SJSA1 (cell line): ENCODE data around the gene TTC28. TPM values are rescaled to one million over a fixed set of nuclear protein-coding genes. Genes with fewer than 3 reads are reported as not detected.
"Not testable (repeated sequence)": the region's sequence is repeated elsewhere in the genome, so short reads cannot be mapped to it uniquely, and the experiment has no call there.

Experiments used
- DNase-seq, 2 experiments: peaks; one replicate each; pipeline ENCODE4 v3.0.0-alpha.2; 2015 to 2020; ENCODE audit warnings: low spot score in 2 of 2, low read depth in 1 of 2
- H3K27ac ChIP-seq: fragments of 250-450 bp; sonication (Bioruptor Pico); 2 replicates; pipeline ENCODE4 v1.5.1; 2020; ENCODE audit warnings: mild to moderate bottlenecking, moderate library complexity
- H3K27me3 ChIP-seq: fragments of 250-450 bp; sonication (Bioruptor Pico); replicated peaks from 2 replicates; pipeline ENCODE4 v1.5.1; 2020; ENCODE audit warnings: mild to moderate bottlenecking, moderate library complexity
- H3K36me3 ChIP-seq: fragments of 250-450 bp; sonication (Bioruptor Pico); 2 replicates; pipeline ENCODE4 v1.5.1; 2020; ENCODE audit warnings: mild to moderate bottlenecking
- H3K4me1 ChIP-seq: fragments of 250-450 bp; sonication (Bioruptor Pico); replicated peaks from 2 replicates; pipeline ENCODE4 v1.6.1; 2021; ENCODE audit warnings: mild to moderate bottlenecking
- H3K4me3 ChIP-seq: fragments of 250-450 bp; sonication (Bioruptor Pico); 2 replicates; pipeline ENCODE4 v1.5.1; 2020; ENCODE audit warnings: mild to moderate bottlenecking
- H3K9me3 ChIP-seq: fragments of 250-450 bp; sonication (Bioruptor Pico); replicated peaks from 2 replicates; pipeline ENCODE4 v1.5.1; 2020; ENCODE audit warnings: mild to moderate bottlenecking
- total RNA-seq: library from RNA; depleted of rRNA; stranded (reverse); fragments of >200 nt; shearing (Covaris generic); gene quantifications from 2 replicates; pipeline ENCODE4 v1.2.3, GENCODE V29; 2014; rRNA removed

Gene TTC28
- 9.7 and 14.9 TPM in 2 replicates for total RNA-seq

GRCh38 chr22:28679611-28680287 is at the start of gene TTC28:
Gene TTC28 (minus strand): TSS chr22:28679840. CDS start chr22:28679723, 117 bp downstream.
- DNase-seq = peak; percentile 56 to 80
- not testable (repeated sequence) for H3K36me3 ChIP-seq, H3K9me3 ChIP-seq, H3K27me3 ChIP-seq, H3K4me1 ChIP-seq
- Histone ChIP-seq H3K4me3 (peak within 1 kb of the TSS; percentile 66), H3K27ac (peak within 1 kb of the TSS; percentile 53; the same call in 1 of the 2 replicates)

DNA sequence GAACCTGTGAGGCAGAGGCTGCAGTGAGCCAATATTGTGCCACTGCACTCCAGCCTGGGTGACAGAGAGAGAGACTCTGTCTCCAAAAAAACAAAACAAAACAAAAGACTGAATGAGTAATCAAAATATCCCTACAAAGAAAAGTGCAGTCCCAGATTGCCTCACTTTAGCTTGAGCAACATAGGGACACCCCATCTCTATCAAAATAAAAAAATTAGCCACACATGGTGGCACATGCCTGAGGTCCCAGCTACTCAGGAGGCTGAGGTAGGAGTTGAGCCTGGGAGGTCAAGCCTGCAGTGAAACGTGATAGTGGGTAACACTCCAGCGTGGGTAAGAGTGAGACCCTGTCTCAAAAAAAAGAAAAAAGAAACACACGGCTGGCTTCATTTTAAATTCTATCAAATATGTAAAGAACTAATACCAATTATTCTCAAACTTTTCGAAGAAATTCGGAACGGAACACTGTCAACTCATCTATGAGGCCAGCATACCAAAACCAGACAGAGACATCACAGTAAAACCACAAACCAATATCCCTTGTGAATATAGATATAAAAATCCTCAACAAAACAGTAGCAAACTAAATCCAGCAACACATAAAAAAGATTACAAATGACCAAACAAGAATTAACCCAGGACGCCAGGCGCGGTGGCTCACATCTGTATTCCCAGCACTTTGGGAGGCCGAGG is 49.1 kb upstream of the TTC28 start:
- H3K9me3 ChIP-seq = no peaks in the 10 kb centered on the region
- H3K4me3 ChIP-seq = no peak overlapping the region
- H3K27ac ChIP-seq = no peak overlapping the region
- H3K4me1 ChIP-seq = no peaks in the 10 kb centered on the region; the same call in 1 of the 2 replicates
- no peak for DNase-seq
- H3K27me3 ChIP-seq = no peaks in the 10 kb centered on the region
- H3K36me3 ChIP-seq = peaks cover 15% of the 10 kb centered on the region

DNA sequence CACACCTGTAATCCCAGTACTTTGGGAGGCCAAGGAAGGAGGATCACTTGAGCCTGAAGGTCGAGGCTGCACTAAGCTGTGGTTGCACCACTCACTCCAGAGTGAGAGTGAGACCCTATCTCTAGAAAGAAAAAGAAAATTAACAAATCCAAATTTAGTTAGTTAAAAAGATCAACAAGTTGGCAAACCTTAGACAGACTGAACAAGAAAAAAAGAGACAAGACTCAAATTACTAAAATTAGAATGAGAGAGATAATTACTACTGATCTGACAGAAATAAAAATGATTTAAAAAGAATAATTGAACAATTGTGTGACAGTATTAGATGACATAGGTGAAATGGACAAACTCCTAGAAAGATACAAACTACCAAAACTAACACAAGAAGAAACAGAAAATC is 48.4 kb upstream of the TTC28 start:
- Histone ChIP-seq H3K27me3 (no peaks in the 10 kb centered on the region), H3K27ac (no peak overlapping the region), H3K9me3 (no peaks in the 10 kb centered on the region), H3K36me3 (peaks cover 13% of the 10 kb centered on the region), H3K4me3 (no peak overlapping the region), H3K4me1 (no peaks in the 10 kb centered on the region; the same call in 1 of the 2 replicates)
- DNase-seq = no peak

DNA sequence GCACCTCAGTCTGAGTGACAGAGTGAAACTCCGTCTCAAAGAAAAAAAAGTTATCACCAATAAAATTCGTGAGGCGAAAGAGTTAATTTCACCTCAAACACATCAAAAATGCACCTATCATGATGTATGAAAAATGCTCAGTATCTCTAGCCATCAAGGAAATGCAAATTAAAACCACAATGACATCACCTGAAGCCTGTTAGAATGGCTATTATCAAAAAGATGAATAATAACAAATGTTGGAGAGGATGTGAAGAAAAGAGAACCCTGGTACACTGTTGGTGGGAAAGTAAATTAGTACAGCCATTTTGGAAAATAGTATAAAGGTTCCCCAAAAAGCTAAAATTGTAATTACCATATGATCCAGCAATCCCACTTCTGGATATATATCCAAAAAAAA is 38.4 kb upstream of the TTC28 start:
- Histone ChIP-seq H3K4me3 (no peak overlapping the region), H3K9me3 (no peaks in the 10 kb centered on the region), H3K27me3 (no peaks in the 10 kb centered on the region), H3K27ac (no peak overlapping the region), H3K4me1 (no peaks in the 10 kb centered on the region), H3K36me3 (peaks cover 3% of the 10 kb centered on the region; the same call in 1 of the 2 replicates)
- DNase-seq = no peak

DNA sequence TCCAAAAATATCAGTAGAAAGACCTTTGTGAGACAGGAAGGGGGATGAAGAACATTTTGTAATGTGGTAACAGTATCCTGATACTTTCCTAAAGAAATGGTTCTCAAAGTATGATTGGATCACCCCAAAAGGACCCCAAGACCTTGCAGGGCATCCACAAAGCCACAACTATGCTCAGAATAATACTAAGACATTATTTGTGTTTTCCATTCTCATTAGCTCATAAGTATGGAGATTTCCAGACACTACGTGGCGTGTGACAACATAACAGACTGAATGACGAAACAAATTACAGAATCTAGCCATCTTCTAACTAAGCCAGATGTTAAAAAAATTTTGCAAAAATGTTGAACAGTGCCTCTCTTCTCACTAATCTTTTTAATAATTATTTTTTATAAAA is 37.0 kb upstream of the TTC28 start:
- DNase-seq = no peak
- H3K4me1 ChIP-seq = peaks cover 13% of the 10 kb centered on the region
- H3K27ac ChIP-seq = no peak overlapping the region

DNA sequence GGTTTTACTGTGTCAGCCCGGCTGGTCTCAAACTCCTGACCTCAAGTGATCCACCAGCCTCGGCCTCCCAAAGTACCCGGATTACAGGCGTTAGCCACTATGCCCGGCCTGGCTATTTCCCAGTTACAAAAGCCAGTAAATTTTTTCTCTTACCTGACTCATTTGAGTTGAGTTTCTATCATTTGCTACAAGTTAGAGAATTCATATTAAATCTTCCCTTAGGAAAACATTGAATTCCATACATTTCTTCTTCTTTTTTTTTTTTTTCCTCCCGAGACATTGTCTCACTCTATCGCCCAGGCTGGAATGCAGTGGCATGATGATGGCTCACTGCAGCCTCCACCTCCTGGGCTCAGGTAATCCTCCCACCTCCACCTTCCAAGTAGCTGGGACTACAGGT is 36.0 kb upstream of the TTC28 start:
- Histone ChIP-seq H3K4me3 (no peak overlapping the region), H3K4me1 (peaks cover 24% of the 10 kb centered on the region), H3K9me3 (no peaks in the 10 kb centered on the region), H3K27ac (no peak overlapping the region), H3K36me3 (peaks cover 3% of the 10 kb centered on the region; the same call in 1 of the 2 replicates), H3K27me3 (no peaks in the 10 kb centered on the region)
- DNase-seq = no peak

More for the DNA sequence above, 37.0 kb upstream of the TTC28 start:
- Histone ChIP-seq H3K9me3 (no peaks in the 10 kb centered on the region), H3K27me3 (no peaks in the 10 kb centered on the region), H3K36me3 (peaks cover 3% of the 10 kb centered on the region; the same call in 1 of the 2 replicates), H3K4me3 (no peak overlapping the region)

- Histone ChIP-seq H3K36me3 (peaks cover 5% of the 10 kb centered on the region), H3K27ac (no peak overlapping the region), H3K27me3 (no peaks in the 10 kb centered on the region), H3K9me3 (no peaks in the 10 kb centered on the region), H3K4me3 (no peak overlapping the region), H3K4me1 (peaks cover 35% of the 10 kb centered on the region)
- DNase-seq = no peak
Observed at GRCh38 chr22:28714043-28714628, 34.5 kb upstream of the TTC28 start.

DNA sequence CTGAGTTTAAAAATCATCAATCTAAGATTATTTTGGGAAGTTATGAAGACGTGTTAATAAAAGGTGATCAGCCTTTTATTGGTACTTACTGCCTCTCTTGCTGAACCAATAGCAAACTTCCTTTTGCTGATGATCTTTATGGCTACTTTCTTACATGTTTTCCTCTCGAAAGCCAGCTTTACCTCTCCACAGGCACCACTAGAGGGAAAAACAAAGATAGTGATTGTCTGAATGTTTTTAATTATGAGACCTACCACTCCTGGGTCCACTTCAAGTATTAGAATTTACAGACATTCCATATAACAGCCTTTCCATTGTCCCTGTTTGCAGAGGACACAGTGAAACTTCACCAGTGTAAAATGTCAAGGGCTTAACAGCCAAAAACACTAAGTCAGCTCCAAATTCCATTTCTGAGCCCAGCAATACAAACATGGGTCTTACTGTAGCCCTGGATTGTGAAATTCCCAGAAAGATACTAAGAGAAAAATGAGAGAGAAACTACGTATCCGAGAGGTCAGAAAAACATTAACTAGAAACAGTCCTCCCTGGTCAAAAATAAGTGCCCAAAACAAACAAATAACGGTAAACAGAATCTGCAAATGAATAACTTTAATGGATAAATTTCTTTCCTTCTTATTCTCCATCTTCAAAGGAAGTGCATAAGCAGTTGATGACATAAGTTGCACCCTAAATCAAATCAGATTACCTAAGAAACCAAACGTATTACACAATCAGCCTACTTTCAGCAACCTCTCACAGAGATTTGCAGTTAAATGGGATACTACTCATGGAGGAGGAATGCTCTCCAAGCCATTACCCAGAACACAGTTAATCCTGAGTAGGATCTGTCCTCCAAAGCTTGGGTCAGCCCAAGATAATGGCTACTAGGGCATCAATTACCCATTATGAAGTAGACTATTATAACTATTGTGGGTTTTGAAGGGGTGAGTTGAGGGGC is 32.5 kb upstream of the TTC28 start:
- no peak overlapping the region for H3K4me3 ChIP-seq

GRCh38 chr22:28711341-28711740 is 31.7 kb upstream of the TTC28 start:
- Histone ChIP-seq H3K4me3 (no peak overlapping the region), H3K4me1 (peaks cover 35% of the 10 kb centered on the region), H3K27ac (no peak overlapping the region), H3K27me3 (no peaks in the 10 kb centered on the region), H3K9me3 (no peaks in the 10 kb centered on the region), H3K36me3 (peaks cover 10% of the 10 kb centered on the region)
- DNase-seq = no peak

More for the DNA sequence above, 32.5 kb upstream of the TTC28 start:
- Histone ChIP-seq H3K36me3 (peaks cover 10% of the 10 kb centered on the region), H3K4me1 (peaks cover 35% of the 10 kb centered on the region), H3K9me3 (no peaks in the 10 kb centered on the region), H3K27me3 (no peaks in the 10 kb centered on the region), H3K27ac (peak overlapping the region; percentile 69)
- peak in 1 of 2 experiments; percentile 58 for DNase-seq

DNA sequence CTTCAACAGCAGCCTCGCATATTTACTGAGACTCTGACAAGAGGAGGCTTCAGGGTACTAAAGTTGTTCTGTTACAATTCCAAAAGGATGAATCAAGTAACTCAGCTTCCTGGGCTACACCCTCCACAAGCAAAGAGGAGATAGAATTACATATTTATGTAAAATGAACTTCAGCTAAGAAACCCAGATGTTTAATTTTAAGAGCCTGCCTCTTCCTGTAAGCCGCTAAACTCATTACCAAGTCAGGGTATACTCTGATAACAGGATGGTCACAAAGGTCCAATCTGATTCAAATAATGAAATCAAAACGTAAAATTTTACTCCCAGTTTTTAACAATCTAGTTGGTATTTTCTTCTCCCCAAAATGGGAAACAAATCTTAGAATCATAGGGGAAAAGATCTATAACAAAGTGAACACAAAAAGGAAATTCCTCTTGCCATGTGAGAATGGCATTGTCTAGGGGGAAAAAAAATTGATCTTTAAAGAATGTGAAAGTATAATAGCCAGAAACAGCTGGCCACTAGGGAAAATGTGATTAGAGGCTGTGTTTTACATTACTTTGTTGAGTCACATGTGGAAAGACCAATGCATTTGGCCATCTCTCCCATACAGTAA is 31.0 kb upstream of the TTC28 start:
- Histone ChIP-seq H3K4me3 (no peak overlapping the region), H3K27ac (peak overlapping the region; percentile 33), H3K36me3 (peaks cover 10% of the 10 kb centered on the region), H3K27me3 (no peaks in the 10 kb centered on the region), H3K4me1 (peaks cover 35% of the 10 kb centered on the region), H3K9me3 (no peaks in the 10 kb centered on the region)
- peak in 1 of 2 experiments; percentile 15 for DNase-seq

DNA sequence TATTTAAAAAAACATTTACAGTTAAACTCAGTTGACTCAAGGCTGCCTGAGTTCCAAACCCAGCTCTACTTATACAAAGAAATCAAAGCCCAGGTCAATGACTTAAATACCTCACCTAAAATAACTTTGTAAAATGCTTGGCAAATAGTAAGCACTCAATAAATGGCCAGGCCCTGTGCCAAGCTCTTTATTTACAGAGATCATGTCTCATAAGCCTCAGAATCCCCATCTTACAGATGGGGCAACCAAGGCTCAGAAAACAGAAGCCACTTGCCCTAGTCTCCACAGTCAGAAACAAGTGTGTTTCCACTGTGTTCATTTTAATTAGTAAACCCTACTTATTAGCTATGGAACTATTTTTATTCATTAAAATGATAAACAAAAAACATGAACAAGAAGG is 30.5 kb upstream of the TTC28 start:
- no peaks in the 10 kb centered on the region for H3K27me3 ChIP-seq
- peaks cover 35% of the 10 kb centered on the region for H3K4me1 ChIP-seq
- H3K4me3 ChIP-seq = no peak overlapping the region
- no peak overlapping the region for H3K27ac ChIP-seq
- DNase-seq = no peak
- H3K36me3 ChIP-seq = peaks cover 10% of the 10 kb centered on the region
- H3K9me3 ChIP-seq = no peaks in the 10 kb centered on the region

DNA sequence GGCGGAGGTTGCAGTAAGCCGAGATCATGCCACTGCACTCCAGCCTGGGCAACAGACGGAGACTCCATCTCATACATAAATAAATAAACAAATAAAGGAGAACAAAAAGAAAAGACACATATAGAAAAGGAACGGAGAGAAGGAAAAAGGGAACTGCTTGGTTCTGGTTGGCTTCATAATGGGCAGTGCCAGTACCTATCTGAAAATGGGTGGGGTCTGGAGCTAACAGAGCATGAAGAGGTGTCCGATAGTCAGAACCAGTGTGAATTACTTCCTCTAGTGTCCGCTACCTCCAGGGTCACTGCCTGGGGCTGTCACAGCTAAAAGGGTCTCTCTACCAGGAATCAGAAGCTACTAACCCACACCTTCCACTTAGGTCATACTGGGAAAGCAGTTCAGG is 27.2 kb upstream of the TTC28 start:
- no peak overlapping the region for H3K4me3 ChIP-seq
- peaks cover 23% of the 10 kb centered on the region for H3K4me1 ChIP-seq
- no peaks in the 10 kb centered on the region for H3K27me3 ChIP-seq
- H3K27ac ChIP-seq = no peak overlapping the region
- DNase-seq = no peak
- H3K9me3 ChIP-seq = no peaks in the 10 kb centered on the region
- peaks cover 10% of the 10 kb centered on the region for H3K36me3 ChIP-seq

DNA sequence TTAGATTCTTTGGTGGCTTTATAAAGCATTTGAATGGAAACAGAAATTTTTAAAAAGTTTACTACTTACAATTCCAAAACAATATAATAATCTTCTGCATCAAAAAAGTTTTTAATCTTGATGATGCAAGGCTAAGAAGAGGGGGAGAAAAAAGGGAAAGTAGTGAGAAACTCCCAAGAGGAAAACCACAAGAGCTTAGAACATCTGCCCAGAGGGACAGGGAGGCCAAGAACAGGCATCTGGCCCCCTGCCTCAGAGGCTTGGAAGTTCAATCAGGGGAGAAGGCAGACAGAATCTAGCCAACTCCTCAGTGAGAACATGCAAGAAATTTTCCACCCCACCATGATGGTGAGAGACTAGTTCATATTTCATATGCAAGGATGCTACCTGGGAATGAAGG is 23.8 kb upstream of the TTC28 start:
- H3K4me3 ChIP-seq = no peak overlapping the region
- no peaks in the 10 kb centered on the region for H3K27me3 ChIP-seq
- no peaks in the 10 kb centered on the region for H3K4me1 ChIP-seq
- DNase-seq = no peak
- H3K9me3 ChIP-seq = no peaks in the 10 kb centered on the region
- H3K27ac ChIP-seq = no peak overlapping the region
- peaks cover 4% of the 10 kb centered on the region; the same call in 1 of the 2 replicates for H3K36me3 ChIP-seq
